ENCODE data around the gene WFIKKN2. TPM values are rescaled to one million over a fixed set of nuclear protein-coding genes. Genes with fewer than 3 reads are reported as not detected.
A peak's percentile ranks its signal among the peaks of the same experiment; 100 is the strongest.

Gene WFIKKN2
- total and polyA plus RNA-seq, 2 of the 13 experiments (the other 11 are each of a cell fraction or from before 2014, with no cell fraction given): not detected

DNA sequence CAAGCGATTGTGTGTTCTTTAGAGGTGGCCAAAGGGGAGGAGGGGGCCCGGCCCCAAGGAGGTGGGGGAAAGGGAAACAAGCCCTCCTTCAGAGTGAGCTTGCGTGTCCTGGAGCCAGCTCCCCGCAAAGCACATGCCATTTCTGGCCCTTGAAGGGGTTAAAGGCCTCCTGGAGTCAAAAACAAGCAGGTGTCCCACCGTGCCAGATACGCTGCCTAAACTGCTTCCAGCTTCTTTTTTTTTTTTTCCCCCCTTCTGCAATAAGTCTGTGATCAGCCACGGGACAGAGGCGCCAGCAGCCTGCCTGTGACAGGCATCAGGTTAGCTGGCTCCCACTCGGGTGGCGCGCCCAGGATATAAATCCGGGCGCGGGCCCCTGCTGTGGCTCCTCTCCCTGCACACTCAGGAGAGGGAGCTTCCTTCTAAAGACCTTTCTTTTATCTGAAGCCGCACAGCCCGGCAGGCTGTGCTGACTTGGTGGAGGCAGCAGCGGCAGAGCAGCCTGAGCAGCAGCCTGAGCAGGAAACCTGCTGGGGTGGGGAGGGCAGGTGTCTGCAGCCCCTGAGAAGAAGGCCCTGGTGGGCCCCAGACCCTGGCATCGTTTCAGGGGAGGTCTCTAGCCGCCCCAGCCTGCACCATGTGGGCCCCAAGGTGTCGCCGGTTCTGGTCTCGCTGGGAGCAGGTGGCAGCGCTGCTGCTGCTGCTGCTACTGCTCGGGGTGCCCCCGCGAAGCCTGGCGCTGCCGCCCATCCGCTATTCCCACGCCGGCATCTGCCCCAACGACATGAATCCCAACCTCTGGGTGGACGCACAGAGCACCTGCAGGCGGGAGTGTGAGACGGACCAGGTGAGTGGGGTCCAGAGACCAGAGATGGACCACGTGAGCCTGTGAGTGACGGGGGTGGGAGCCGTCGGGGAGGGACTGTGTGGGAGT lies at the start of gene WFIKKN2 (continued):
- no peak for TF ChIP-seq ZNF788 (CRISPR knock-in tag; IDR thresholded peaks at IDR 0.05; ENCODE audit: borderline replicate concordance)

- Histone ChIP-seq H3K4me3 (replicated peaks in 1 of 3; ENCODE audit: insufficient read depth in 1 of 3, low read depth in 2 of 3, low read length in 3 of 3) (no peak overlapping the region), H4K20me1 (ENCODE audit: insufficient read depth, low read length) (no peaks in the 10 kb centered on the region), H3K79me2 (ENCODE audit: insufficient read depth, low read length) (no peaks in the 10 kb centered on the region), H3K9me3 (ENCODE audit: low read length) (no peaks in the 10 kb centered on the region), H3K36me3 (replicated peaks in 1 of 2; ENCODE audit: control insufficient read depth in 1 of 2, insufficient read depth in 2 of 2, low read length in 2 of 2) (no peaks in the 10 kb centered on the region), H3K27ac (ENCODE audit: extremely low read length, insufficient read depth, low read length) (no peak overlapping the region), H3K4me1 (ENCODE audit: insufficient read depth, low read length) (peaks cover 23% of the 10 kb centered on the region), H3K27me3 (ENCODE audit: control insufficient read depth in 1 of 2, insufficient read depth in 2 of 2, low read length in 2 of 2) (peaks cover under 1 to 2% of the 10 kb centered on the region in 2 experiments; a peak in 2 of 5 replicates), H3K9ac (ENCODE audit: insufficient read depth, low read depth, low read length) (no peak overlapping the region), H2AFZ (ENCODE audit: low read length) (no peak overlapping the region), H3K4me2 (ENCODE audit: low read depth, low read length) (peak overlapping the region; percentile 8; the same call in 1 of the 2 replicates)
- intact Hi-C loops (cut with micrococcal nuclease; ENCODE audit: unreplicated experiment) (no loop called here), in situ Hi-C loops (cut with HindIII; ENCODE audit: extremely low pct_ligation_motif_present, low pct_unique_long_range_greater_than_20kb) (loop anchor here (5.0 kb wide), 1 partner anchor 56 kb away; no protein-coding TSS in a partner anchor)
- FAIRE-seq (peak; percentile 12), ATAC-seq (peak; percentile 15; the same call in 1 of the 3 replicates), DNase-seq (ENCODE audit: low spot score) (no peak)
- TF ChIP-seq SIN3A (IDR thresholded peaks at IDR 0.05; ENCODE audit: borderline replicate concordance, low read depth, low read length) (no peak), ZNF549 (CRISPR knock-in tag; IDR thresholded peaks at IDR 0.05) (no peak), ZFX (CRISPR knock-in tag; IDR thresholded peaks at IDR 0.05; ENCODE audit: low read depth) (0 out of 2 replicates have a peak, but pooled peaks have one; percentile 23), BORCS8-MEF2B (CRISPR knock-in tag; IDR thresholded peaks at IDR 0.05) (no peak), ZNF550 (CRISPR knock-in tag; IDR thresholded peaks at IDR 0.05; ENCODE audit: borderline replicate concordance) (0 out of 2 replicates have a peak, but pooled peaks have one; percentile 65), TFAP4 (IDR thresholded peaks at IDR 0.05; ENCODE audit: borderline replicate concordance, low read depth) (no peak), ZBTB42 (CRISPR knock-in tag; IDR thresholded peaks at IDR 0.05) (no peak), ELF4 (CRISPR knock-in tag; IDR thresholded peaks at IDR 0.05; ENCODE audit: borderline replicate concordance) (no peak), ZNF558 (CRISPR knock-in tag; IDR thresholded peaks at IDR 0.05; ENCODE audit: borderline replicate concordance) (no peak), RFX1 (IDR thresholded peaks at IDR 0.05) (no peak)
- TF ChIP-seq, protein P1, sequence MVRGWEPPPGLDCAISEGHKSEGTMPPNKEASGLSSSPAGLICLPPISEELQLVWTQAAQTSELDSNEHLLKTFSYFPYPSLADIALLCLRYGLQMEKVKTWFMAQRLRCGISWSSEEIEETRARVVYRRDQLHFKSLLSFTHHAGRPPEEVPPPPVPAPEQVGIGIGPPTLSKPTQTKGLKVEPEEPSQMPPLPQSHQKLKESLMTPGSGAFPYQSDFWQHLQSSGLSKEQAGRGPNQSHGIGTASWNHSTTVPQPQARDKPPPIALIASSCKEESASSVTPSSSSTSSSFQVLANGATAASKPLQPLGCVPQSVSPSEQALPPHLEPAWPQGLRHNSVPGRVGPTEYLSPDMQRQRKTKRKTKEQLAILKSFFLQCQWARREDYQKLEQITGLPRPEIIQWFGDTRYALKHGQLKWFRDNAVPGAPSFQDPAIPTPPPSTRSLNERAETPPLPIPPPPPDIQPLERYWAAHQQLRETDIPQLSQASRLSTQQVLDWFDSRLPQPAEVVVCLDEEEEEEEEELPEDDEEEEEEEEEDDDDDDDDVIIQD (CRISPR knock-in tag; IDR thresholded peaks at IDR 0.05; ENCODE audit: low read depth): no peak
- POLR2A ChIA-PET: interaction anchor here (1.2 kb wide), 1 partner anchor 20 kb away, joined by 3 read pairs; no protein-coding TSS in a partner anchor
- CTCF ChIA-PET (ENCODE audit: low intra/inter-chr PET ratio, low total read pairs): interaction anchor here (1.2 to 4.4 kb wide), 2 partner anchors 52 to 56 kb away, joined by 3 to 94 read pairs; no protein-coding TSS in a partner anchor
- no TSS peak for BruUV-seq (replicated peaks)
- WGBS (ENCODE audit: low lambda C conversion rate): 28% methylated on average over 9 of the region's 9 CpGs
Observed at GRCh38 chr17:50785946-50786570, 49.3 kb upstream of the WFIKKN2 start.
